Tibial artery (tissue), 4 donors: ENCODE results near the gene DLX3.

Experiments used
- DNase-seq, 2 donors: peaks; one replicate each; pipeline ENCODE4 v3.0.0-alpha.2; 2019
- H3K27ac ChIP-seq, 2 donors: fragments of 200-600 bp; sonication (generic) in 1 of 2; 1 replicate in 1 of 2; 2 replicates in 1 of 2; pipeline ENCODE4 v1.5.1; 2018 to 2019; ENCODE audit warnings: mild to moderate bottlenecking in 1 of 2
- H3K27me3 ChIP-seq, 2 donors: fragments of 200-600 bp; sonication (generic) in 1 of 2; one replicate each; pipeline versions ENCODE4 v1.5.1 to v1.6.0; 2016 to 2019
- H3K36me3 ChIP-seq, 3 donors: fragments of 200-600 bp; sonication (generic) in 2 of 3; one replicate each; pipeline ENCODE4 v1.5.1; 2016 to 2019; ENCODE audit warnings: mild to moderate bottlenecking in 2 of 3
- H3K4me1 ChIP-seq, 4 donors: fragments of 200-600 bp; sonication (generic) in 2 of 4; 1 replicate in 3 of 4; 2 replicates in 1 of 4; pipeline ENCODE4 v1.5.1; 2016 to 2019
- H3K4me3 ChIP-seq, 2 donors: fragments of 200-600 bp; sonication (generic) in 1 of 2; 1 replicate in 1 of 2; 2 replicates in 1 of 2; pipeline ENCODE4 v1.5.1; 2018 to 2019; ENCODE audit warnings: mild to moderate bottlenecking in 2 of 2
- H3K9me3 ChIP-seq, 3 donors: fragments of 200-600 bp; sonication (generic) in 1 of 3; one replicate each; pipeline ENCODE4 v1.5.1; 2016 to 2019
- intact Hi-C: fragments of 100-400 bp; cut with DNase I; formaldehyde crosslinking; loops from one replicate; pipeline ENCODE4 v1.15.0; 2023; ENCODE audit warnings: low total_unique reads
- TF ChIP-seq, protein P1 (sequence below), 2 experiments: fragments of 200-600 bp in 1 of 2; fragments of 450-650 bp in 1 of 2; IDR thresholded peaks; one replicate each; pipeline ENCODE4 v1.5.1; 2017 to 2019; ENCODE audit warnings: antibody characterized with exemption in 2 of 2, mild to moderate bottlenecking in 1 of 2, moderate library complexity in 1 of 2

The DLX3 gene

DNA sequence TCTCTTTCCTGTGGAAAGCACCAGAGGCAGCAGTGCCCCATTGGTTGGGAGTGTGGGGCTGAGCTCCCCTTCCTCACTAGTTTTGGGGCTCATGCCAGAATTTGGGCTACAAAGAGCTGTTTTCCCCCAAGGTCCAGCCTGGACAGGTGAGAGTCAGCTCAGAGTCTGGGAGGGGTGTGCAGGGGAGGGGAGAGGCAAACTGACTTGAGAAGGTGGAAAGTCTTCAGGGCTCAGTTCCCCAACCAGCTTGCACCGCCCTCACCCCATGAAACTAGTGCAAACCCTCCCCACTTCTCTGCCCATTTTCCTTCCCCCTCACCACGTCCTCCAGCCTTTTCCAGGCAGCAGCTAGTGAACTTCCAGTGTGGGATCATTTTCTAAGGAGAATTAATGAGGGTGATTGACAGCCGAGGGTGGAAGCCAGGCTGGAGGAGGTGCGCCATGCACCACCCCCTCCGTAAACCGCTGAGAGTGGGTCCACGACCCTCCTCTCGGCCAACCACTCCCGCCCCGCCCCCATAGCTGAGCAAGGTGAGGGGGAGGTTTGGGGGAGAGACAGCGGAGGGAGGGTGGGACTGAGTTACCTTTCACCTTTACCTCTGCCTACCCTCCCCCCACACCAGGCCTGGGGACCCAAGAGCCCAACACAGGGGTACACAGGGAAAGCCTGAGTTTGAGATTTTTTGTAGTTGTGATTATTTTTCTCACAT, 32.3 kb downstream of the DLX3 start:
- peaks cover 0 to 22% (median 13%) of the 10 kb centered on the region in 4 donors for H3K4me1 ChIP-seq
- H3K9me3 ChIP-seq = no peaks in the 10 kb centered on the region
- no peak overlapping the region for H3K4me3 ChIP-seq
- TF ChIP-seq, protein P1, sequence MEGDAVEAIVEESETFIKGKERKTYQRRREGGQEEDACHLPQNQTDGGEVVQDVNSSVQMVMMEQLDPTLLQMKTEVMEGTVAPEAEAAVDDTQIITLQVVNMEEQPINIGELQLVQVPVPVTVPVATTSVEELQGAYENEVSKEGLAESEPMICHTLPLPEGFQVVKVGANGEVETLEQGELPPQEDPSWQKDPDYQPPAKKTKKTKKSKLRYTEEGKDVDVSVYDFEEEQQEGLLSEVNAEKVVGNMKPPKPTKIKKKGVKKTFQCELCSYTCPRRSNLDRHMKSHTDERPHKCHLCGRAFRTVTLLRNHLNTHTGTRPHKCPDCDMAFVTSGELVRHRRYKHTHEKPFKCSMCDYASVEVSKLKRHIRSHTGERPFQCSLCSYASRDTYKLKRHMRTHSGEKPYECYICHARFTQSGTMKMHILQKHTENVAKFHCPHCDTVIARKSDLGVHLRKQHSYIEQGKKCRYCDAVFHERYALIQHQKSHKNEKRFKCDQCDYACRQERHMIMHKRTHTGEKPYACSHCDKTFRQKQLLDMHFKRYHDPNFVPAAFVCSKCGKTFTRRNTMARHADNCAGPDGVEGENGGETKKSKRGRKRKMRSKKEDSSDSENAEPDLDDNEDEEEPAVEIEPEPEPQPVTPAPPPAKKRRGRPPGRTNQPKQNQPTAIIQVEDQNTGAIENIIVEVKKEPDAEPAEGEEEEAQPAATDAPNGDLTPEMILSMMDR (IDR thresholded peaks at IDR 0.05) = no peak
- H3K36me3 ChIP-seq = no peaks in the 10 kb centered on the region
- DNase-seq = no peak
- H3K27ac ChIP-seq = no peak overlapping the region
- peaks cover 10 to 66% of the 10 kb centered on the region in 2 donors for H3K27me3 ChIP-seq
- intact Hi-C loops = no loop called here

DNA sequence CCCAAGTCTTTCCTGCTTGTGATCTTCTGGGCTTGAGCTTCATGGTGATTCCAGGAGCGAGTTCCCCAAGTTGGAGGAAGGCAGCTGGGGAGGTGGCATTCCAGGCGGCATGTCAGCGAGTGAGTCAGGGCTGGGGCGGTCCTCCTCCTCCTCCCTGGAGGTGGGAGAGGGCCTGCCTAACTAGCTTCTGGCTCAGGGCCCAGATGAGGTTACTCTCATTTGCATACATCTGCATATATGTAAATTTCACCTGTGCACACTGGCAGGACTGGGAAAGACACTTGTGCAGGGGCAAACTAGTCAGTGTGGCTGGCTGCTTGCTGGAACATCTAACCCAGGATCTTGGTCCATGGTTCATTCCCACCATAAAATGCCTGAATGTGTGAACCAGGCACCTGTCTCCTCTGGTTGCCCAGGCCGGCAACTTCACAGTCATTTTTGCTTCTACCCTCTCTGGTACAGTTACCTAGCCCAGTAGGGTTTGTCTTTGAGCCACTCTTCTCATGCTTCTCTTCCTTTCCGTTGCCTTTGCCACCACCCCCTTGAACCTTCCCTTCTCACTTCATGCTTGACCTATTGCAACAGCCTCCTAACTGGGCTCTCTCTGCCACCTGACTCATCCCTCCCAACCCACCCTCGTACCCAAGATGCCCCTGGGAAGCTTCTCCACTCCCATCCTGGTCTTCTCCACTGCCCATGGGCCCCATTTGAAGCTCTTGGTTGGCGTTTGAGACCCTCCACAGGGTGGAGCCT, 35.7 kb downstream of the DLX3 start:
- H3K27me3 ChIP-seq = peaks cover 3 to 40% of the 10 kb centered on the region in 2 donors
- intact Hi-C loops = no loop called here
- DNase-seq = no peak

DNA sequence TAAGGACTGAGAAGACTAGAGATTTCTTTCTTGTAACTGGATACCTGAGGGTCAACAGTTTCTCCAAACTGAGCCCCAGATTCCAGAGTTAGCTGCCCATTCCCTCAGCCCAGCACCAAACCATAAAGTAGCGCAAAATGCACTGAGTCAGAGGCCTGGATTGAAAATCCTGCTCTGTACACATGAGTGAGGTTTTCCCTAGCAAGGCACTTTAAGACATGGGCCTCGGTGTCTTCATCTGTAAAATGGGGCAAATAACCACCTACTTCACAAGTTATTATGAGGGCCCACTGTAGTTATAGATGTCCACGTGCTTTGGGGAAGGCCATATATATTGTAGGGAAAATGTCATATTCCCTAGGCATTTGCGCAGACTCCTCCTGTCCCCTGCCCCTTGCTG, 36.3 kb downstream of the DLX3 start:
- peaks cover 0 to 3% (median under 1%) of the 10 kb centered on the region in 4 donors for H3K4me1 ChIP-seq
- TF ChIP-seq, protein P1 (IDR thresholded peaks at IDR 0.05) = no peak
- H3K9me3 ChIP-seq = no peaks in the 10 kb centered on the region
- no peak for DNase-seq
- H3K4me3 ChIP-seq = no peak overlapping the region
- no peak overlapping the region for H3K27ac ChIP-seq
- peaks cover under 1 to 33% of the 10 kb centered on the region in 2 donors for H3K27me3 ChIP-seq
- intact Hi-C loops = no loop called here
- no peaks in the 10 kb centered on the region for H3K36me3 ChIP-seq

More for the DNA sequence above, 35.7 kb downstream of the DLX3 start:
- TF ChIP-seq, protein P1 (IDR thresholded peaks at IDR 0.05) = no peak
- no peak overlapping the region for H3K27ac ChIP-seq
- H3K36me3 ChIP-seq = no peaks in the 10 kb centered on the region
- no peak overlapping the region for H3K4me3 ChIP-seq
- peaks cover 0 to 9% (median 7%) of the 10 kb centered on the region in 4 donors for H3K4me1 ChIP-seq
- H3K9me3 ChIP-seq = no peaks in the 10 kb centered on the region

DNA sequence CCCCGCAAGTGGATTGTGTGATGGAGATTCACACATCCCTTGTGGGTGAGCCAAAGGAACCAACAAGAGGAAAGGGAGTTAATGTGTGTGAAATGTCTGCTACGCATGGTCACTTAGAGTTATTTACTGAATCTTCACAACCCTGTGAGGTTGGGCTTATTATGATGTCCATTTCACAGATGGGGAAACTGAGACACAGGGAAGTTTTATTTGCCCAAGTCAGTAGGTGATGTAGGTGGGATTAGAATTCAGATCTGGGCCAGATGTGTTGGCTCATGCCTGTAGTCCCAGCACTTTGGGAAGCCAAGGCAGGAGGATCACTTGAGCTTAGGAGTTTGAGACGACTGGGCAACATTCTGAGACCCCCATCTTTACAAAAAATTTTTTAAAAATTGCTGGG, 37.7 kb downstream of the DLX3 start:
- TF ChIP-seq, protein P1 (IDR thresholded peaks at IDR 0.05) = no peak
- H3K36me3 ChIP-seq = no peaks in the 10 kb centered on the region
- H3K4me1 ChIP-seq = no peaks in the 10 kb centered on the region
- H3K27ac ChIP-seq = no peak overlapping the region
- peaks cover 0 to 26% of the 10 kb centered on the region in 2 donors for H3K27me3 ChIP-seq
- intact Hi-C loops = no loop called here
- H3K9me3 ChIP-seq = no peaks in the 10 kb centered on the region
- DNase-seq = no peak
- no peak overlapping the region for H3K4me3 ChIP-seq

DNA sequence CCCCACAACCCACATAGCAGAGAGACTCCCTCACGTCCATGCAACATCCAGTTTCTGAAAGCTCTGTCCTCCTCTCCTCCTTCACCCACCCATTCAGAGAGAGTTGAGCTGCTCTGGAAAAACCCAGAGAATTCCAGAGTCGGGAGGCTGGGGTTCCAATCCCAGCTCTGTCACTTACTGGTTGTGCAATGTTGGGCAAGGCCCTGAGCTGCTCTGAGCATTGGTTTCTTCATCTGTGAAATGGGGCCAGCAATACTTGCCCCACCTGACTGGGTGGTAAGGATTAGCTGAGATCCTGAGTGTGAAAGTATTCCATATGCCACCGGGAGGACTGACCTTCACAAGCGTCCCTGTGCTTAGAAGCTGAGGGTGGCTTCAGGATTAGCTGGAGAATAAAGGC, 38.2 kb downstream of the DLX3 start:
- no peaks in the 10 kb centered on the region for H3K36me3 ChIP-seq
- peaks cover 0 to 2% (median 2%) of the 10 kb centered on the region in 4 donors for H3K4me1 ChIP-seq
- no peak overlapping the region for H3K4me3 ChIP-seq
- DNase-seq = no peak
- intact Hi-C loops = no loop called here
- H3K27me3 ChIP-seq = peaks cover 0 to 24% of the 10 kb centered on the region in 2 donors
- no peak overlapping the region for H3K27ac ChIP-seq
- no peaks in the 10 kb centered on the region for H3K9me3 ChIP-seq
- TF ChIP-seq, protein P1 (IDR thresholded peaks at IDR 0.05) = no peak
